H9 (cell line): ENCODE data around the gene NRP1. TPM values are rescaled to one million over a fixed set of nuclear protein-coding genes. Genes with fewer than 3 reads are reported as not detected.

Experiments used
- DNase-seq: peaks from one replicate; pipeline ENCODE4 v3.0.0-alpha.2; 2017
- H2AFZ ChIP-seq: one replicate; pipeline ENCODE4 v1.6.1; 2013; ENCODE audit warnings: mild to moderate bottlenecking, low read length, control low read depth, moderate library complexity
- H2AK5ac ChIP-seq: 2 replicates; pipeline ENCODE4 v1.6.1; 2013; ENCODE audit warnings: low read length, control low read depth, mixed read lengths; ENCODE audit not compliant: insufficient read length
- H2BK120ac ChIP-seq: one replicate; pipeline ENCODE4 v1.6.1; 2013; ENCODE audit warnings: low read depth, mild to moderate bottlenecking, low read length, control low read depth, inconsistent platforms; ENCODE audit not compliant: poor library complexity, severe bottlenecking
- H2BK12ac ChIP-seq: 2 replicates; pipeline ENCODE4 v1.6.1; 2013; ENCODE audit warnings: low read length, control low read depth, mixed read lengths, low read depth; ENCODE audit not compliant: insufficient read length
- H2BK15ac ChIP-seq: 2 replicates; pipeline ENCODE4 v1.6.1; 2013; ENCODE audit warnings: low read depth, low read length, control low read depth
- H2BK20ac ChIP-seq: one replicate; pipeline ENCODE4 v1.6.1; 2013; ENCODE audit warnings: low read depth, mild to moderate bottlenecking, low read length, control low read depth, inconsistent platforms; ENCODE audit not compliant: poor library complexity, severe bottlenecking
- H2BK5ac ChIP-seq: 2 replicates; pipeline ENCODE4 v1.6.1; 2013; ENCODE audit warnings: low read length, control low read depth, mixed read lengths; ENCODE audit not compliant: insufficient read length
- H3K14ac ChIP-seq: 2 replicates; pipeline ENCODE4 v1.6.1; 2013; ENCODE audit warnings: low read length, control low read depth; ENCODE audit not compliant: insufficient read depth
- H3K18ac ChIP-seq: 2 replicates; pipeline ENCODE4 v1.6.1; 2013; ENCODE audit warnings: low read depth, mild to moderate bottlenecking, mixed read lengths, low read length, control low read depth; ENCODE audit not compliant: insufficient read length
- H3K23ac ChIP-seq: 2 replicates; pipeline ENCODE4 v1.6.1; 2013; ENCODE audit warnings: low read length, control low read depth, mixed read lengths, low read depth; ENCODE audit not compliant: insufficient read length
- H3K23me2 ChIP-seq: 2 replicates; pipeline ENCODE4 v1.6.1; 2013; ENCODE audit warnings: low read depth, mild to moderate bottlenecking, mixed read lengths, low read length, control low read depth; ENCODE audit not compliant: insufficient read length, poor library complexity, severe bottlenecking
- H3K27ac ChIP-seq: 2 replicates; pipeline ENCODE4 v1.5.1; 2013; ENCODE audit warnings: low read length, control low read depth, mixed read lengths, low read depth; ENCODE audit not compliant: insufficient read length
- H3K27me3 ChIP-seq: 2 replicates; pipeline ENCODE4 v1.6.1; 2013; ENCODE audit warnings: low read length, control low read depth, inconsistent platforms; ENCODE audit not compliant: insufficient read depth
- H3K4ac ChIP-seq: 2 replicates; pipeline ENCODE4 v1.6.1; 2013; ENCODE audit warnings: low read depth, mild to moderate bottlenecking, control low read depth, inconsistent platforms, low read length, moderate library complexity
- H3K4me1 ChIP-seq: 2 replicates; pipeline ENCODE4 v1.6.1; 2013; ENCODE audit warnings: low read length, control low read depth, inconsistent platforms; ENCODE audit not compliant: insufficient read depth
- H3K4me2 ChIP-seq: 2 replicates; pipeline ENCODE4 v1.6.1; 2013; ENCODE audit warnings: low read length, control low read depth, mixed read lengths; ENCODE audit not compliant: insufficient read length, insufficient read depth
- H3K56ac ChIP-seq: 2 replicates; pipeline ENCODE4 v1.6.1; 2013; ENCODE audit warnings: low read depth, mild to moderate bottlenecking, mixed read lengths, low read length, control low read depth; ENCODE audit not compliant: insufficient read length
- H3K79me1 ChIP-seq: 2 replicates; pipeline ENCODE4 v1.6.1; 2013; ENCODE audit warnings: low read depth, mild to moderate bottlenecking, moderate library complexity, low read length, control low read depth, inconsistent platforms; ENCODE audit not compliant: insufficient read depth, poor library complexity, severe bottlenecking
- H3K79me2 ChIP-seq: 2 replicates; pipeline ENCODE4 v1.6.1; 2013; ENCODE audit warnings: low read length, control low read depth, inconsistent platforms; ENCODE audit not compliant: insufficient read depth
- H3K9ac ChIP-seq: 2 replicates; pipeline ENCODE4 v1.6.1; 2013; ENCODE audit warnings: low read length, control low read depth, mixed read lengths; ENCODE audit not compliant: insufficient read length; ENCODE audit errors: extremely low read depth
- H3K9me3 ChIP-seq: one replicate; pipeline ENCODE4 v1.6.1; 2013; ENCODE audit warnings: low read depth, low read length, inconsistent platforms; ENCODE audit not compliant: control insufficient read depth
- H3T11ph ChIP-seq: one replicate; pipeline ENCODE4 v1.6.1; 2013; ENCODE audit warnings: mild to moderate bottlenecking, low read length, control low read depth, inconsistent platforms
- H4K20me1 ChIP-seq: one replicate; pipeline ENCODE4 v1.6.1; 2013; ENCODE audit not compliant: control insufficient read depth, insufficient read length, insufficient read depth
- H4K5ac ChIP-seq: 2 replicates; pipeline ENCODE4 v1.6.1; 2013; ENCODE audit warnings: low read depth, mild to moderate bottlenecking, mixed read lengths, low read length, control low read depth; ENCODE audit not compliant: insufficient read length
- H4K8ac ChIP-seq: replicated peaks from 2 replicates; pipeline ENCODE4 v1.6.1; 2013; ENCODE audit warnings: low read length, control low read depth, mixed read lengths, low read depth; ENCODE audit not compliant: insufficient read length
- H4K91ac ChIP-seq: 2 replicates; pipeline ENCODE4 v1.6.1; 2013; ENCODE audit warnings: low read depth, mild to moderate bottlenecking, moderate library complexity, mixed read lengths, low read length, control low read depth; ENCODE audit not compliant: insufficient read length
- H3K27ac Mint-ChIP-seq, 3 experiments: 2 replicates in 2 of 3; 3 replicates in 1 of 3; pipeline ENCODE4 v1.8.0; 2020 to 2021; ENCODE audit warnings: mixed read lengths in 3 of 3, mild to moderate bottlenecking in 1 of 3, moderate library complexity in 1 of 3
- H3K27me3 Mint-ChIP-seq: 2 replicates; pipeline ENCODE4 v1.8.0; 2021; ENCODE audit warnings: low read depth, mild to moderate bottlenecking, moderate library complexity, mixed read lengths
- H3K36me3 Mint-ChIP-seq, 3 experiments: 2 replicates in 2 of 3; 3 replicates in 1 of 3; pipeline ENCODE4 v1.8.0; 2020 to 2021; ENCODE audit warnings: low read depth in 3 of 3, mixed read lengths in 3 of 3; ENCODE audit not compliant: insufficient read depth in 1 of 3
- H3K4me1 Mint-ChIP-seq, 2 experiments: 2 replicates each; pipeline ENCODE4 v1.8.0; 2020; ENCODE audit warnings: mixed read lengths in 2 of 2
- H3K4me3 Mint-ChIP-seq, 2 experiments: 2 replicates in 1 of 2; 3 replicates in 1 of 2; pipeline ENCODE4 v1.8.0; 2020 to 2021; ENCODE audit warnings: mild to moderate bottlenecking in 2 of 2, mixed read lengths in 2 of 2, moderate library complexity in 1 of 2
- H3K9me3 Mint-ChIP-seq, 2 experiments: 2 replicates in 1 of 2; 3 replicates in 1 of 2; pipeline ENCODE4 v1.8.0; 2020; ENCODE audit warnings: mild to moderate bottlenecking in 2 of 2, mixed read lengths in 2 of 2, moderate library complexity in 1 of 2
- WGBS: extraction: QIAGEN DNeasy Blood & Tissue Kit; methylation state at CpG from one replicate; pipeline ENCODE4 v1.1.7; 2013; ENCODE audit warnings: missing lambda C conversion rate, low lambda C conversion rate, mixed read lengths; ENCODE audit not compliant: insufficient read length; ENCODE audit errors: extremely low coverage; 5-methylcytosine and 5-hydroxymethylcytosine counted together
- total RNA-seq: library from RNA; stranded (reverse); gene quantifications from 2 replicates; pipeline ENCODE4 v1.2.1, GENCODE V29; 2021
- TF ChIP-seq, protein P1 (sequence below): fragments of 200-600 bp; sonication (generic); conservative IDR thresholded peaks from 3 replicates; pipeline ENCODE4 v1.8.0; 2021; ENCODE audit warnings: antibody characterized with exemption, mild to moderate bottlenecking

The NRP1 gene
- total RNA-seq, 1 experiment from 2014 or later: 4.6 TPM

DNA sequence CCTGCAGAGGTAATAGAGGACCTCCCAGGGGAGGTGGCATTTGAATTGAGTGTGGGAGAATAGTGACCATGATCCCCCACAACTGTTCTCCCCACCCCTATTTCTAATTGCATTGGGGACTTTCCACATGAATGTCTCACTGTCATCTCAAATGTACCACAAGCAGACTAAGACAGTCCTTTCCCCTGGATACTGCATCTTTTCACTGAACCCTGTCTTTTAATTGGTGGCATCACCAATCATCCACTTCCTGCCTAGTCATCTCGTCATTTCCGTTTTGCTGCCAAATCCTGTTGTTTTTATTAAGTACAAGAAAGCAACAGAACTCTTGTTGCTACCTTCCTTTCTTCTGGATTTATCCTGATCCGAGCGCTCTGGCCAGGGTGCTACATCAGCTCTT, 120.3 kb downstream of the NRP1 start:
- H2BK20ac ChIP-seq: no peak overlapping the region
- no peak overlapping the region for H2AK5ac ChIP-seq
- H3K4me1 ChIP-seq: no peaks in the 10 kb centered on the region
- no peak overlapping the region for H3K56ac ChIP-seq
- no peaks in the 10 kb centered on the region for H3K79me1 ChIP-seq
- no peaks in the 10 kb centered on the region for H3K9me3 Mint-ChIP-seq
- H3K4me1 Mint-ChIP-seq: peaks cover 0 to 4% of the 10 kb centered on the region in 2 experiments; a peak in 1 of 4 replicates
- H3T11ph ChIP-seq: no peak overlapping the region
- no peak overlapping the region for H3K27ac ChIP-seq
- H3K18ac ChIP-seq: no peak overlapping the region
- H4K20me1 ChIP-seq: no peaks in the 10 kb centered on the region
- no peaks in the 10 kb centered on the region for H3K79me2 ChIP-seq
- no peak overlapping the region for H3K4me3 Mint-ChIP-seq
- no peak for DNase-seq
- WGBS: no CpG with 5 or more reads among the region's 4 CpGs
- H2AFZ ChIP-seq: no peak overlapping the region
- H3K14ac ChIP-seq: no peak overlapping the region
- no peak overlapping the region for H3K4ac ChIP-seq
- no peak overlapping the region for H4K8ac ChIP-seq
- H2BK5ac ChIP-seq: no peak overlapping the region
- H4K5ac ChIP-seq: no peak overlapping the region
- TF ChIP-seq, protein P1, sequence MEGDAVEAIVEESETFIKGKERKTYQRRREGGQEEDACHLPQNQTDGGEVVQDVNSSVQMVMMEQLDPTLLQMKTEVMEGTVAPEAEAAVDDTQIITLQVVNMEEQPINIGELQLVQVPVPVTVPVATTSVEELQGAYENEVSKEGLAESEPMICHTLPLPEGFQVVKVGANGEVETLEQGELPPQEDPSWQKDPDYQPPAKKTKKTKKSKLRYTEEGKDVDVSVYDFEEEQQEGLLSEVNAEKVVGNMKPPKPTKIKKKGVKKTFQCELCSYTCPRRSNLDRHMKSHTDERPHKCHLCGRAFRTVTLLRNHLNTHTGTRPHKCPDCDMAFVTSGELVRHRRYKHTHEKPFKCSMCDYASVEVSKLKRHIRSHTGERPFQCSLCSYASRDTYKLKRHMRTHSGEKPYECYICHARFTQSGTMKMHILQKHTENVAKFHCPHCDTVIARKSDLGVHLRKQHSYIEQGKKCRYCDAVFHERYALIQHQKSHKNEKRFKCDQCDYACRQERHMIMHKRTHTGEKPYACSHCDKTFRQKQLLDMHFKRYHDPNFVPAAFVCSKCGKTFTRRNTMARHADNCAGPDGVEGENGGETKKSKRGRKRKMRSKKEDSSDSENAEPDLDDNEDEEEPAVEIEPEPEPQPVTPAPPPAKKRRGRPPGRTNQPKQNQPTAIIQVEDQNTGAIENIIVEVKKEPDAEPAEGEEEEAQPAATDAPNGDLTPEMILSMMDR: no peak
- H3K36me3 Mint-ChIP-seq: no peaks in the 10 kb centered on the region
- no peak overlapping the region for H3K27ac Mint-ChIP-seq
- no peak overlapping the region for H3K4me2 ChIP-seq
- no peak overlapping the region for H2BK12ac ChIP-seq
- no peaks in the 10 kb centered on the region for H3K9me3 ChIP-seq
- no peak overlapping the region for H2BK120ac ChIP-seq
- H4K91ac ChIP-seq: no peak overlapping the region
- H3K27me3 Mint-ChIP-seq: no peaks in the 10 kb centered on the region
- H2BK15ac ChIP-seq: no peak overlapping the region
- H3K23ac ChIP-seq: no peak overlapping the region
- no peaks in the 10 kb centered on the region for H3K23me2 ChIP-seq
- H3K9ac ChIP-seq: no peak overlapping the region
- H3K27me3 ChIP-seq: no peaks in the 10 kb centered on the region
